ENCODE results near the gene MLKL.

The MLKL gene

GRCh38 chr16:74650966-74651567 is 49.6 kb downstream of the MLKL start:
- peak; percentile 4 for DNase-seq (ENCODE audit: low spot score)

GRCh38 chr16:74649839-74650504 is 50.7 kb downstream of the MLKL start:
- DNase-seq (ENCODE audit: low spot score), result no peak

GRCh38 chr16:74641969-74642368 is 58.7 kb downstream of the MLKL start:
- DNase-seq (ENCODE audit: low spot score), result no peak

GRCh38 chr16:74637742-74638453 is 62.8 kb downstream of the MLKL start:
- DNase-seq (ENCODE audit: low spot score), result no peak

GRCh38 chr16:74635303-74635702 is 65.4 kb downstream of the MLKL start:
- DNase-seq (ENCODE audit: low spot score), result no peak

GRCh38 chr16:74633686-74634085 is 67.0 kb downstream of the MLKL start:
- DNase-seq (ENCODE audit: low spot score), result no peak

- no peak for DNase-seq (ENCODE audit: low spot score)
Measured at GRCh38 chr16:74627506-74628220, 73.0 kb downstream of the MLKL start.

- DNase-seq (ENCODE audit: low spot score), result no peak
Measured at GRCh38 chr16:74626741-74627416, 73.8 kb downstream of the MLKL start.

GRCh38 chr16:74625500-74626350 is 74.9 kb downstream of the MLKL start:
- DNase-seq (ENCODE audit: low spot score), result no peak

- DNase-seq (ENCODE audit: low spot score), result no peak
Measured at GRCh38 chr16:74623839-74624235, 76.8 kb downstream of the MLKL start.

GRCh38 chr16:74623214-74623838 is 77.3 kb downstream of the MLKL start:
- peak; percentile 33 for DNase-seq (ENCODE audit: low spot score)

GRCh38 chr16:74622005-74622404 is 78.7 kb downstream of the MLKL start:
- DNase-seq (ENCODE audit: low spot score), result no peak

Measured in LoVo (cell line).